Measurements from ENCODE around the gene TGFB2.

GRCh38 chr1:218409946-218410510 lies 64.9 kb downstream of the TGFB2 start:
- TF ChIP-seq, protein P1, sequence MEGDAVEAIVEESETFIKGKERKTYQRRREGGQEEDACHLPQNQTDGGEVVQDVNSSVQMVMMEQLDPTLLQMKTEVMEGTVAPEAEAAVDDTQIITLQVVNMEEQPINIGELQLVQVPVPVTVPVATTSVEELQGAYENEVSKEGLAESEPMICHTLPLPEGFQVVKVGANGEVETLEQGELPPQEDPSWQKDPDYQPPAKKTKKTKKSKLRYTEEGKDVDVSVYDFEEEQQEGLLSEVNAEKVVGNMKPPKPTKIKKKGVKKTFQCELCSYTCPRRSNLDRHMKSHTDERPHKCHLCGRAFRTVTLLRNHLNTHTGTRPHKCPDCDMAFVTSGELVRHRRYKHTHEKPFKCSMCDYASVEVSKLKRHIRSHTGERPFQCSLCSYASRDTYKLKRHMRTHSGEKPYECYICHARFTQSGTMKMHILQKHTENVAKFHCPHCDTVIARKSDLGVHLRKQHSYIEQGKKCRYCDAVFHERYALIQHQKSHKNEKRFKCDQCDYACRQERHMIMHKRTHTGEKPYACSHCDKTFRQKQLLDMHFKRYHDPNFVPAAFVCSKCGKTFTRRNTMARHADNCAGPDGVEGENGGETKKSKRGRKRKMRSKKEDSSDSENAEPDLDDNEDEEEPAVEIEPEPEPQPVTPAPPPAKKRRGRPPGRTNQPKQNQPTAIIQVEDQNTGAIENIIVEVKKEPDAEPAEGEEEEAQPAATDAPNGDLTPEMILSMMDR (optimal IDR thresholded peaks at IDR 0.05 in 1 of 3, IDR thresholded peaks at IDR 0.05 in 1 of 3, conservative IDR thresholded peaks at IDR 0.05 in 1 of 3; ENCODE audit: extremely low read depth in 1 of 3, insufficient read depth in 2 of 3, low read length in 3 of 3): no peak
- TF ChIP-seq EZH2 (IDR thresholded peaks at IDR 0.05; ENCODE audit: low read length): no peak

Measured in keratinocyte (primary cell).